ENCODE measurements around the gene FIBCD1.

FIBCD1 gene

GRCh38 chr9:130898552-130898852 is 40.5 kb downstream of the FIBCD1 start:
- DNase-seq (ENCODE audit: low read depth in 1 of 2, low spot score in 1 of 2): no peak
- Histone ChIP-seq H3K4me3 (replicated peaks; ENCODE audit: insufficient read depth, low read length) (no peak overlapping the region), H3K27me3 (ENCODE audit: insufficient read depth, poor library complexity, severe bottlenecking) (no peaks in the 10 kb centered on the region), H3K27ac (replicated peaks) (no peak overlapping the region)
- no peak for TF ChIP-seq POLR2AphosphoS5 (IDR thresholded peaks at IDR 0.05; ENCODE audit: low read depth)
- TF ChIP-seq, protein P1, sequence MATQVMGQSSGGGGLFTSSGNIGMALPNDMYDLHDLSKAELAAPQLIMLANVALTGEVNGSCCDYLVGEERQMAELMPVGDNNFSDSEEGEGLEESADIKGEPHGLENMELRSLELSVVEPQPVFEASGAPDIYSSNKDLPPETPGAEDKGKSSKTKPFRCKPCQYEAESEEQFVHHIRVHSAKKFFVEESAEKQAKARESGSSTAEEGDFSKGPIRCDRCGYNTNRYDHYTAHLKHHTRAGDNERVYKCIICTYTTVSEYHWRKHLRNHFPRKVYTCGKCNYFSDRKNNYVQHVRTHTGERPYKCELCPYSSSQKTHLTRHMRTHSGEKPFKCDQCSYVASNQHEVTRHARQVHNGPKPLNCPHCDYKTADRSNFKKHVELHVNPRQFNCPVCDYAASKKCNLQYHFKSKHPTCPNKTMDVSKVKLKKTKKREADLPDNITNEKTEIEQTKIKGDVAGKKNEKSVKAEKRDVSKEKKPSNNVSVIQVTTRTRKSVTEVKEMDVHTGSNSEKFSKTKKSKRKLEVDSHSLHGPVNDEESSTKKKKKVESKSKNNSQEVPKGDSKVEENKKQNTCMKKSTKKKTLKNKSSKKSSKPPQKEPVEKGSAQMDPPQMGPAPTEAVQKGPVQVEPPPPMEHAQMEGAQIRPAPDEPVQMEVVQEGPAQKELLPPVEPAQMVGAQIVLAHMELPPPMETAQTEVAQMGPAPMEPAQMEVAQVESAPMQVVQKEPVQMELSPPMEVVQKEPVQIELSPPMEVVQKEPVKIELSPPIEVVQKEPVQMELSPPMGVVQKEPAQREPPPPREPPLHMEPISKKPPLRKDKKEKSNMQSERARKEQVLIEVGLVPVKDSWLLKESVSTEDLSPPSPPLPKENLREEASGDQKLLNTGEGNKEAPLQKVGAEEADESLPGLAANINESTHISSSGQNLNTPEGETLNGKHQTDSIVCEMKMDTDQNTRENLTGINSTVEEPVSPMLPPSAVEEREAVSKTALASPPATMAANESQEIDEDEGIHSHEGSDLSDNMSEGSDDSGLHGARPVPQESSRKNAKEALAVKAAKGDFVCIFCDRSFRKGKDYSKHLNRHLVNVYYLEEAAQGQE (IDR thresholded peaks at IDR 0.05; ENCODE audit: insufficient replicate concordance, low read depth): no peak
- TF ChIP-seq CTCF (IDR thresholded peaks at IDR 0.05; ENCODE audit: insufficient read depth, low read length): no peak
- no peak for TF ChIP-seq GABPA (IDR thresholded peaks at IDR 0.05; ENCODE audit: low read depth)
- no peak for TF ChIP-seq SPI1 (IDR thresholded peaks at IDR 0.05; ENCODE audit: borderline replicate concordance, low read depth)

DNA sequence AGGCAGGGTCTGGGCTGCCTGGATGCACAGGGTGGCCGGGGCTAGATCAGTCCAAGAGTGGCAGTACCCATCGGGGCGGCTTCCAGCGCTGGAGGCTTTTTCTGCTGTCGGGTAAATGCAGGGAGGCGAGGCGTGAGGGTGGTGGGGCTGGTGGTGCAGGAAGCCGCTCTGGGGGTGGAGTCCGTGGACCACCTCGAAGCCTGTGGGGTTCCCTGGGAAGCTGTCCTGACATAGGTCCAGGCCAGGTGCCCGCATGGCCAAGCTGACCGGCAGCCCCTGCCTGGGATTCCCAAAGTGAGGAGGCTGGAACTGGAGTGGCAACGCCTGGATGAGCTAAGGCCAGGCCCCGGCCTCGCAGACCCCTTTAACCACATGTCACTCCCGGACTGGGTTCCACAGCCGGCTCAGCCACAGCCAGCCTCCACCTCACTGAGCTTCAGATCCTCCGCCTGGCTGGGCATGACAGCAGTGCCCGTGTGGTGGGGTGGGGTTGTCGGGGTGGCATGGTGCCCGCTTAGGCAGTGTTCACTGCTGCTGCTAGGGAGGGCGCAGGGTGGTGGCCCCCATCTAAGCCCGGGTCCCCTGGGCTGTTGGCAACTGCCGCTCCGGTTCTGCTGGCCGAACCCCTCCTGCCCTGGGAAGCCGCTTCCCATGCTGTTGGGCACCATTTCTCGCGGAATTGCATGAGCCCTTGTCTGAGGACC is 41.0 kb downstream of the FIBCD1 start:
- no peak for DNase-seq (ENCODE audit: low read depth in 1 of 2, low spot score in 1 of 2)
- Histone ChIP-seq H3K27ac (replicated peaks) (no peak overlapping the region), H3K4me3 (replicated peaks; ENCODE audit: insufficient read depth, low read length) (no peak overlapping the region), H3K27me3 (ENCODE audit: insufficient read depth, poor library complexity, severe bottlenecking) (no peaks in the 10 kb centered on the region)
- TF ChIP-seq, protein P1 (IDR thresholded peaks at IDR 0.05; ENCODE audit: insufficient replicate concordance, low read depth): no peak
- TF ChIP-seq CTCF (IDR thresholded peaks at IDR 0.05; ENCODE audit: insufficient read depth, low read length): no peak
- no peak for TF ChIP-seq GABPA (IDR thresholded peaks at IDR 0.05; ENCODE audit: low read depth)
- no peak for TF ChIP-seq POLR2AphosphoS5 (IDR thresholded peaks at IDR 0.05; ENCODE audit: low read depth)
- TF ChIP-seq SPI1 (IDR thresholded peaks at IDR 0.05; ENCODE audit: borderline replicate concordance, low read depth): no peak

GRCh38 chr9:130897105-130897751 is 41.8 kb downstream of the FIBCD1 start:
- Histone ChIP-seq H3K27ac (replicated peaks) (no peak overlapping the region), H3K4me3 (replicated peaks; ENCODE audit: insufficient read depth, low read length) (no peak overlapping the region), H3K27me3 (ENCODE audit: insufficient read depth, poor library complexity, severe bottlenecking) (no peaks in the 10 kb centered on the region)
- no peak for DNase-seq (ENCODE audit: low read depth in 1 of 2, low spot score in 1 of 2)
- TF ChIP-seq POLR2AphosphoS5 (IDR thresholded peaks at IDR 0.05; ENCODE audit: low read depth) (no peak), GABPA (IDR thresholded peaks at IDR 0.05; ENCODE audit: low read depth) (no peak), CTCF (IDR thresholded peaks at IDR 0.05; ENCODE audit: insufficient read depth, low read length) (no peak), SPI1 (IDR thresholded peaks at IDR 0.05; ENCODE audit: borderline replicate concordance, low read depth) (no peak)
- TF ChIP-seq, protein P1 (IDR thresholded peaks at IDR 0.05; ENCODE audit: insufficient replicate concordance, low read depth): no peak
